HG03095 (cell line): Measurements from ENCODE around the gene GPR155.
"Not testable (repeated sequence)": the region's sequence is repeated elsewhere in the genome, so short reads cannot be mapped to it uniquely, and the experiment has no call there.

Source experiments
- ATAC-seq: cut with Tn5 transposase; IDR thresholded peaks from one replicate; pipeline ENCODE4 v1.9.1; 2021; ENCODE audit warnings: moderate library complexity; ENCODE audit not compliant: unreplicated experiment

The GPR155 gene

DNA sequence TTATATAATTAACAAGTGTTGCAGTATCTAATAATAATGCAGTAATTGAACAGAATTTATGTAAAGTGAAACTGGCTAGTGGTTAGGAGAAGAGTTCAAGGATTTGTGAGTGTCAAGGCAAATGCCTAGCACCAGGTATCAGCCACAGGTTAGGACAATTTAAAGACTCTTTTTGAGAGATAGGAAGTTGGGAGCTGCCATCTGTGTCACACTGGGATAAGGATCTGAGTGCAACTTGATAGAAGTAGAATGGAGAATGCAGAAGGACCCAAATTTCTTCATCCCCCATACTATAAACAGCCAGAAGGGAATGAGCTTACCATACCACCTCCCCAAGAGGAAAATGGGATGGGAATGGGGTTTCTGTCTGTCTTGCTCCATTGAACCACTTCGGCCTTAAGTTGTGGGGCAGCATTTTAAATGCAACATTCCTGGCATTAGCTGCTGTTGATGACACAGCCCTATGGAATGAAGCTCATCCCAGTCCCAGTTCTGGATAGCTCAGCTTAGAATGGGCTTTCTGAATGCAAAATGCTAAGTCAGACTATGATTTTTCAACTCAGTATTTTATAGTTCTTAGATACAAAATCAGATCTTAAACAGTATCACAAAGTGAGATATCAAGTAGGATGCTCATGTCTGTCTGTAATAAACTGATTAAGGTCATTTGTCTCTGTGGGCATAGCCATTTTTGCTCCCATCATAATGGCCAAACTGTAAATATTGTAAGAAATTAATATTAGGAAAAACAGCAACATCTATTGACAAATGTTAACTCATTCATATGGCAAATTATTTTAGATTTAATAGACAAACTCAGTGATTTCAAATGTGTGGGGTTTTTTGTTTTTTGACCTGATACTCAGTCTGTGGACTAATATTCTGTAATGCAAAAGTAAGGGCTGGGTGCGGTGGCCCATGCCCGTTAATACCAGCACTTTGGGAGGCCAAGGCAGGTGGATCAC is 44.0 kb downstream of the GPR155 start:
- ATAC-seq = no peak

DNA sequence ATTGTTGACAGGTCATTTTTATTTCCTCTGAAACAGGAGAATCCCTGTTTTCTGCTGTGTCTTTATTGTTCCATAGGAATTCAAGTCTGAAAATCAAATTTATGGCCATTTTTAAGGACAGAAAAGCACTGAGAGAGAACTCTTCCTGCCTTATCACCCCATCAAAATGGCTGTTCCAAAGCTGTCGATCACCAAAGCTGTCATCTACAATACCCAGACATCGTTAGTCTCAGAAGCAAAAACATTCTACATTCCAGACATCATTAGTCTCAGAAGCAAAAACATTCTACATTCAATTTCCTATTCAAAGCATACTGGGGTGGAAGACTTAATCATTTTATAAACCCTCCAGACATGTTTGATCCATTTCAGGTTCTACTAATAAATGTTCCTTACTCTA is 46.9 kb downstream of the GPR155 start:
- no peak for ATAC-seq

DNA sequence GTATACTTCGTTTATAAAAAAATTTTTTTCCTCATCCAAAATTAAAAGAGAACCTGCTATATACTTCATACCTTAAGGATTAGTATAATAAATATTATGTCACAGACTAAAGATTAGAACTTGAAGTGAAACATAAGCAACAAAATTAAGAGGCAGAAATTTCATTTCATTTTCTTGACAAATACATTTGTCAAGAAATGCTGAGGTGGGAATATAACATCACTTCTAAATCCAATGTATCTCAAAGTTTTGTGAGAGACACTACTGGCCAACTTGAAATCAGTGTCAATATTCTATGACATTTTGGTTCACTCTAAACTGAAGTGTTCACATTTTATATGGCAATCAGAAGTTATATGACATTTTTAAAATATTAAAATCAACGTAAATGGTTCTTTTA is 47.5 kb downstream of the GPR155 start:
- no peak for ATAC-seq

DNA sequence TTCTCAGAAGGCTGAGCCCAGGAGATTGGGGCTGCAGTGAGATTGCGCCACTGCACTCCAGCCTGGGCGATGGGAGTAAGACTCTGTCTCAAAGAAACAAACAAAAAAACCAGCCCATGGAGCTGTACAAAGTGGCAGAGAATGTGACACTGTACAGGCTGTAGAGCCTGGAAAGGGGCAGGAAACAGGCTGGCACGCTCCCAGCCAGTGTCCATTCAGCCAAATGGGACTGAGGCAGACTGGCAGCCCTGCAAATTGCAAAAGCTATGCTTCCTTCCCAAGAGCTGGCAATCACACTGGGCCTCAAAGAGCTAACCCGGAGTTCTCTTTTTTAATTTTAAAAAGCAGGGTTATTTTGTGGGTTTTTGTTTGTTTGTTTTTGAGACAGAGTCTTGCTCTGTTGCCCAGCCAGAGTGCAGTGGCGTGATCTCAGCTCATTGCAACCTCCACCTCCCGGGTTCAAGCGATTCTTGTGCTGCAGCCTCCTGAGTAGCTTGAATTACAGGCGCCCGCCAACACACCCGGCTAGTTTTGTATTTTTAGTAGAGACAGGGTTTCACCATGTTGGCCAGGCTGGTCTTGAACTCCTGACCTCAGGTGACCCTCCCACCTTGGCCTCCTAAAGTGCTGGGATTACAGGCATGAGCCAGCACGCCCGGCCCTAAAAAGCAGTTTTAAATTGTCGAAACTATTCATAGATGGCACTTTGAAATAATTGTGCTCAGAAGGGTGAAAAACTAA is 48.5 kb downstream of the GPR155 start:
- no peak for ATAC-seq

DNA sequence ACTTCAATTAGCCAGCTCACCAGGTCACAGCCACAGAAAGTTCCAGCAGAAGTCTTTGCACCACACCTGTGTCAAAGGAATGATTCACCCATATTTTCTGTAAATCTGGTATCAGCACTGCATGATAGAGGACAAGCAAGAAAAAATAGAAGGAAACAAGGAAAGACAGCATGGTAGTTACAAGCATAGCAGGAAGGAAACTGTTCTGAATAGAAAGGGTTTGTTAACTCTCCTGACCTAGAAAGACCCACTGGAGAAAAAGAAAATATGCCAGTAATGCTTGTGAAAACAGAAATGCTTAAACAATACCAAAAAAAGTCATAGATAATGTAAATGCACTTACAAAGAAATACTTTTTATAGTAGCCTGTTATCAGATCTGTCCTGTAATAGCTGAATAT is 50.5 kb downstream of the GPR155 start:
- ATAC-seq = no peak

DNA sequence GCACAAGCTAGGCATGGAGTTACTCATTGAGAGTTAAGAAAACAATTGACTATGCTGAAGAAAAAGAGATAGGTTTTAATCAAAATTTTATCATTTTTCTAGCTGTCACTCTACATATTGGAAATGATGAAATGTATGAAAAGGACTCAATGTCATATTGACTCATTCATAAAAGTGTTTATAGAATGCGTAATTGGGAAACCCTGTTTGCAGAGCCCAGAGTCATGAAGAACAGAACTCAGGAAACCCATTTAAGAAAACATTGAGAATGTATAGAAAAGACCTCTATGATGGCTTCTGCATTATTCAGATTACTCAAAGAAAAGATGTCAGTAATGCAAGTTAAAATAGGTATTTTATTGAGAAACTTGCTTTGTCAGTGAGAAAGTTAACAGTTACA is 54.9 kb downstream of the GPR155 start:
- no peak for ATAC-seq

DNA sequence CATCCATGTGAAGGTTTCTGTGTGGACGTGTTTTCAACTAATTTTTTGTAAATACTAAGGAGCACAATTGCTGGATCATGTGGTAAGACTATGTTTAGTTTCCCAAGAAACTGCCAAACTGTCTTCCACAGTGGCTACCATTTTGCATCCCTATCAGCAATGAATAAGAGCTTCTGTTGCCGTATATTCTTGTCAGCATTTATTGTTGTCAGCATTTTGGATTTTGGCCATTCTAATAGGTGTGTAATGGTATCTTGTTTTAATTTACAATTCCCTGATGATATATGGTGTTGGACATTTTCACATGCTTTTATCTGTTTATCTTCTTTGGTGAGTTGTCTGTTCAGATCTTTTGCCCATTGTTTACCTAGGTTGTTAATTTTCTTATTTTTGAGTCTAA is 56.8 kb downstream of the GPR155 start:
- no peak for ATAC-seq

DNA sequence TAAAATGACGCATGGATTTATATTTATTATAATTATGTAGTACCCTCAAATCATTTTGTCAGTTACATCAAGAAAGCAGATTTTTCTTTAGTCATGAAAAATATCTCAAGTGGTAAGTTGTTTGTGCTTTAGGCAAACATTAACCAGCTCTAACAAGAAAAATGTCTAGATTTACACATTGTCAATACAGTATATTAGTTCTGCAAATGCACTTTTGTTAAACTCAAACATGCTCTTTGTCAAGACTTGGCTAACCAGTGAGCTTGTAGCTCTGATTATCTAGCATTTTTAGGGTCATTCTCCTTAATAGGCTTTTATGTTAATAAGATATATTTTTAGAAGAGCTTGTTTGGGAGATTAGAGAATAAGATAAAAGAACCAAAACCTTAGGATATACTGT is 58.6 kb downstream of the GPR155 start:
- no peak for ATAC-seq

DNA sequence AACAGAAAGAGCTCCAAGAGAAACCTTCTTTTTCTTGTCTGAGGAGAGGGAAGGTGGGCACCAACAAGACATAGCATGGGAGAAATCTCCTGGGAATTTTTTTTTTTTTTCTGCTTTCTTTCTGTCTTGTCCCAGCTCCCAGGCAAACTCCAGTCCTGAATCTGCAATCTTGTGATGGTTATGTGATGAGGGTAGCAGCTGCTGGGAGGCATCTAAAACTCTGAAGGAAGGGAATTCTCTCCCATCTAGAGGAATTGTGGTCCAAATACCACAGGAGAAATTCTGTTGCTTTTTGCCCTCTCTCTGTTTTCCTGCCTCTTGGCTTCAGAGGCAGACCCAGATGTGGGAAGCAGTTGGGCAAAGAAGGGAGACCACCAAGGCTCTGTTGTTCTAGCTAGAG is 74.6 kb downstream of the GPR155 start:
- no peak for ATAC-seq

DNA sequence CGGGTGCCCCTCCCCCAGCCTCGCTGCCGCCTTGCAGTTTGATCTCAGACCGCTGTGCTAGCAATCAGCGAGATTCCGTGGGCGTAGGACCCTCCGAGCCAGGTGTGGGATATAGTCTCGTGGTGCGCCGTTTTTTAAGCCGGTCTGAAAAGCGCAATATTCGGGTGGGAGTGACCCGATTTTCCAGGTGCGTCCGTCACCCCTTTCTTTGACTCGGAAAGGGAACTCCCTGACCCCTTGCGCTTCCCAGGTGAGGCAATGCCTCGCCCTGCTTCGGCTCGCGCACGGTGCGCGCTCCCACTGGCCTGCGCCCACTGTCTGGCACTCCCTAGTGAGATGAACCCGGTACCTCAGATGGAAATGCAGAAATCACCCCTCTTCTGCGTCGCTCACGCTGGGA is 76.8 kb downstream of the GPR155 start:
- ATAC-seq = not testable (repeated sequence)

DNA sequence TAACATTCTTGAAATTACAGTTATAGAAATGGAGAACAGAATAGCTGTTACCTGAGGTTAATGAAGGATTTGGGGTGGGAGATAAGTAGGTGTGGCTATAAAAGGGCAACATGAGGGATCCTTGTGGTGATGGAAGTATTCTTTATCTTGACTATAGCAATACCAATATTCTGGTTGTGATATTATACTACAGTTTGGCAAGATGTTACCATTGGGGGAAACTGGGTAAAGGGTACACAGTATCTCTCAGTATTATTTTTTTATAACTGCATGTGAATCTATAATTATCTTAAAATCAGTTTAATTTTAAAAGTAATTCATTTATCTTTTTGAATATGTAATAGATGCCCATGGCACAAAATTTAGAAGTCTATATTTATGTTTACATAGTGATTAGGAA is 83.2 kb downstream of the GPR155 start:
- no peak for ATAC-seq

DNA sequence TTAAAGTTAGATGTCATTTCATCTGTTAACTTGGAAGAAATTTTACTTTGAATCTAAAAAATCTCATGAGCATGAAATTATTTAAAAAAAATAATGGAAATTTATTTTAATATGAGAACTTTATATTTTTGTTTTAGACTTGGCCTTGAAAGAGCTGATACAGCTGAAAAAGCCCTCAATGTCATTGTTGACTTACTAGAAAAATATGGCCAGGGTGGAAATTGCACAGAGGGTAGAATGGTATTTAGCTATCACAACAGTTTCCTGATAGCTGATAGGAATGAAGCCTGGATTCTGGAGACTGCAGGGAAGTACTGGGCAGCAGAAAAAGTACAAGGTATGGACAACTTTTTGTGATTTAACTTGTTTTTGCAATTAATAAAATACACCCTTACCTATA is 86.0 kb downstream of the GPR155 start:
- ATAC-seq = no peak

DNA sequence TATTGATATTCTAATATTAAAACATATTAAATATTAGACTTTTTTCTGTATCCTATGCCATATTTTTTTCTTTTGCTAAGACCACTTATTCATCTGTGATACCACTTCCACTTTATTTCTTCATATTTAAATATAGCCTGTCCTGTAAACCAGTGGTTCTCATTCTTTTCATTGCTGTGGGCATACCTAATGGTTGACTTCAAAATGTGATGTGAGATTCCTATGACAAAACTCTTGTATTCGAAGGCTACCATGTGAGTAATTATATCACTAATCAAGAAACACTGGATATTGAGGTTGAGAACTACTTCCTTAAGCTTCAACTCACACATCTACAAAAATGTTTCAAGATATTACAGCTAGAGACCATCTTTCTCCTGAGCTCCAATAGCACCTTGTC is 87.7 kb downstream of the GPR155 start:
- no peak for ATAC-seq

DNA sequence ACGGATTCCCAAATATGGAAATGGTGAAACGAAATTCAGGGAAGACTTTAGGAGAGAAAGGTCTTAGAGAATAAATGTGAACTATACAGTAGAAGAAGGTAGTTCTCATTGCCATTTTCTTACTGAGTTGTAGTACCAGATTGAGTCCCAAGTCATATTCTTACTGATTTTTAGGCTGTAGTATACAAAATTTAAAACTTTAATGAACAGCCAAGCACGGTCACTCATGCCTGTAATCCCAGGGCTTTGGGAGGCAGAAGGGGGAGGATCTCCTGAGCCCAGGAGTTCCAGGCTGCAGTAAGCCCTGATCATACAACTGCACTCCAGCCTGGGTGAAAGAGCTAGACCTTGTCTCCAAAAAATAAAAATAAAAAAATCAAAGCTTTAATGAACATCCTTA is 89.1 kb downstream of the GPR155 start:
- no peak for ATAC-seq

DNA sequence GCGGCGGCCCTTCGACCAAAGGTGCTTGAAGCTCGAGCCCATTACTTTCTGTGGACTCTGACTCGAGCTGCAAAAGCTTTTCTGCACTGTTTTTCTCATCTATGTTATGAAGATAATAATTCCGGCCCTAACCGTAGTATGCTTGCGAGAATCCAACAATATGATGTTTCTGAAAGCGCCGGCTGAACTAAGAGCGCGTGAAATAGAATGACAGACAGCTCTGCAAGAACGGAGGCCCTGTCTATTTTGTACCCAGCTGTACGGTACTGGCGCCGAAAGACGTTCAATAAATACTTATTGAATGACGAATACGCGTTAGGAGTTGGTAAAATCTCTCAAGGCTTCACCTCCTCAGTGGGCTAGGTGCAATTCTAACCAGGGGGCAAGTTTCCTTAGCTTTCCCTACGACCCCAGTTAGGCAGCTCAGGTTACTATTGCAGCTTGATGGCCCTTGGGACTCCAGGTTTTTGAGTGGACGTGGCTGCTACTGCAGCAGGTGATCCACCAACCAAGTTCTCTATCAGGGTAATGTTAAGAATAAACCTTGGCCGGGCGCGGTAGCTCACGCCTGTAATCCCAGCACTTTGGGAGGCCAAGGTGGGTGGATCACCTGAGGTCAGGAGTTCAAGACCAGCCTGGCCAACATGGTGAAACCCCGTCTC is 90.7 kb downstream of the GPR155 start:
- peak; percentile 14 for ATAC-seq

DNA sequence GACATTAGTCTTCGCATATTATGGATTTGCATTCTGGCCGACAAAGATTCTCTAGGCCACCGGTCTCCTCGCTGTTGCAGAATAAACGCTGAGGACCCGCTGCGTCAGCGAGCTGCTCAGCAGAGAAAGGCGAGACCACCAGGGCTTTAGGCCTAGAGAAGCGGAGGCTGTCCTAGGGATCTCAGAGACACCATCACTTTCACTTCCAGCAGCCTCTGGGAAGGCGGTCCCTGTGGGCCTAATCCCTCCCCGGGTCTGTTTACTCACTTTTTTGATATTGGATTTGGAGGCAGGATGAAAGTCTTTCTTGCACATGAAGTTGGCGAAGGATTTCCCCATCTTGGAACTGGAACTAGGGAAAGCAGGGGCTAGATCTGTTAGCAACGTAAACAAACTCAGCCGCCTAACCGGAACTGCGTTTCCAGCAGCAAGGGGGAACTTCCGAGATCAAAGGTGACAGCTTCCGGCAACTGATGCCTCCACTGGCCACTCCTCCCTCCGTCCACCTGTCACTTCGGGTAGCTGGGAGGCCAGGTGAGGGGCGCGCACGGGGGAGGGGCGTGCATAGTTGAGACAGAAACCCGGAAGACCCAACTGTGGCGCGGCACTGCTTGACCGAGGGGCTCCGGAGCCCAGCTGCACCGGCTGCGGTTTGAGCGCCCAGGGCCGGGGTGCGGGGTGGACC is 91.4 kb downstream of the GPR155 start, which contains the start of gene SCRN3:
SCRN3 (plus strand) TSS at position 447 of the 685 bp plus-strand sequence. CDS start 2,554 bp downstream, outside the sequence.
- peak; percentile 97 for ATAC-seq

DNA sequence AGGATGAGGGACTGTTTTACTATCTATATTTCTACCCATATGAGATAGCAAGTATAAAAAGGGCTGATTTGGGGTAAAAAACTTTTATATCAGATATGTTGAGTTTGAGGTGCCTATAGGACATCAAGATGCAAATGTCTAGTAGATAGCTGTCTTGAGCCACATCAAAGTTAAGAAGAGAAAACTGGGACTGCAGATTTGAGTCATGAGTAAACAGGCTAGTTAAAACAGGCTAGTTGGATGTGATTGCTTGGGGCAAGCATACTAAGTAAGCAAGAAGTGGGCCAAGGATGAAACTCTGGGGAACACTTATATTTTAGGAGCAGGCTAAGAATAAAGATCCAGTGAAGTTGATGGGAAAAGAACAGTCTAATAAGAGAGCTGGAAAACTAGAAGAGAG is 94.1 kb downstream of the GPR155 start:
- no peak for ATAC-seq

DNA sequence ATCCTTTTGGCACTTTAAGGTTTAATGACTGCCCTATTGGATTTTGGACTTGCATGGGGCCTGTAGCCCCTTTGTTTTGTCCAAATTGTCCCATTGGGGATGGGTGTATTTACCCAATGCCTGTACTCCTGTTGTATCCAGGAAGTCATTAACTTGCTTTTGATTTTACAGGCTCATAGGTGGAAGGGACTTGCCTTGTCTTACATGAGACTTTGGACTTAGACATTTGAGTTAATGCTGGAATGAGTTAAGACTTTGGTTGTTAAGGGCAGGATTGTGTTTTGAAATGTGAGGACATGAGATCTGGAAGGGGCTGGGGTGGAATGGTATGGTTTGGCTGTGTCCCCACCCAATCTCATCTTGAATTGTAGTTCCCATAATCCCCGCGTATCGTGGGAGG is 96.5 kb downstream of the GPR155 start:
- not testable (repeated sequence) for ATAC-seq

DNA sequence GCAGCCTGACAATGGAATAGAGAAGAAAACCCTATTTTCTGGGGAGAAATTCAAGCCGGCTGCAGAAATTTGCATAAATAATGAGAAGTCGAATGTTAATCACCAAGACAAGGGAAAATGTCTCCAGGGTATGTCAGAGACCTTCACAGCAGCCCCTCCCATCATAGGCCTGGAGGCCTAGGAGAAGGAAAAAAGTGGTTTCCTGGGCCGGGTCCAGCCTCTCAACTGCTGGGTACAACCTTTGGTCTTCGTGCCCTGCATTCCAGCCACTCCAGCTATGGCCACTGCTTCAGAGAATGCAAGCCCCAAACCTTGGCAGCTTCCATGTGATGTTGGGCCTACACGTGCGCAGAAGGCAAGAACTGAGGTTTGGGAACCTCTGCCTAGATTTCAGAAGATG is 97.3 kb downstream of the GPR155 start:
- ATAC-seq = no peak

DNA sequence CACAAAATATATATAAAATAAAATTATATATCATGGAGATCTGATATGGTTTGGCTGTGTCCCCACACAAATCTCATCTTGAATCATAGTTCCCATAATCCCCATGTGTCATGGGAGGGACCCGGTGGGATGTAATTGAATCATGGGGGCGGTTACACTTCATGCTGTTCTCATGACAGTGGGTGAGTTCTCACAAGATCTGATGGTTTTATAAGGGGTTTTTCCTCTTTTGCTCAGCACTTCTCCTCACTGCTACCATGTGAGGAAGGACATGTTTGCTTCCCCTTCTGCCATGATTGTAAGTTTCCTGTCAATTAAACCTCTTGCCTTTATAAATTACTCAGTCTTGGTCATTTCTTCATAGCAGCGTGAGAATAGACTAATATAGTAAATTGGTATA is 98.1 kb downstream of the GPR155 start:
- not testable (repeated sequence) for ATAC-seq

DNA sequence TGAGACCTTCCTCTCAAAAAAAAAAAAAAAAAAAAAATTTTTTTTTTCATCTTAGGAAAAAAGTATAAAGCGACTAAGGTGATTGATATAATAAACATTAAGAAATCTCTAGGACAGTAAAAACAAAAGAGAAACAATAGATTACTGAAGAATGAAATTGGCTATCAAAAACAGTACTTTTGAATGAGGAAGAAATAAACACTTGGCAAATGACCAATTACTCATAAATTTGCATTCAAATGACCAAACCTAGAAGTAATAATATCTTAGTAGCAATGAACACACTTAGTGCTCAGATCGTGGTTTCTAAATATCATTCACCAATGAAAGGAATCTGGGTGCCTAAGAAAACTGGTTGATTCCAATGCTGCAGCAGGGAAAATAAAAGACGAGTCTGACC is 101.6 kb downstream of the GPR155 start:
- ATAC-seq = no peak
